ENCODE data around the gene TUBGCP2. TPM values are rescaled to one million over a fixed set of nuclear protein-coding genes. Genes with fewer than 3 reads are reported as not detected.
A peak's percentile ranks its signal among the peaks of the same experiment; 100 is the strongest.

TUBGCP2 gene
- polyA plus RNA-seq, 3 donors: 25.9 to 78.6 (median 39.3) TPM

GRCh38 chr10:133342942-133343341 is 34.3 kb upstream of the TUBGCP2 start:
- DNase-seq: no peak
- H4K20me1 ChIP-seq (ENCODE audit: insufficient read depth, low read length): no peaks in the 10 kb centered on the region
- H3K79me2 ChIP-seq (ENCODE audit: insufficient read depth, low read length): no peaks in the 10 kb centered on the region
- Mint-ChIP-seq H3K36me3 (no peaks in the 10 kb centered on the region), H3K27ac (no peak overlapping the region), H3K9me3 (peaks cover 0 to 5% (median 2%) of the 10 kb centered on the region in 7 donors), H3K4me1 (no peaks in the 10 kb centered on the region), H3K4me3 (peak overlapping the region in 1 of 2 donors; percentile 33), H3K27me3 (ENCODE audit: low read depth in 3 of 3) (peaks cover 26 to 47% (median 32%) of the 10 kb centered on the region in 3 donors)
- no peak overlapping the region for H3K9ac ChIP-seq (ENCODE audit: insufficient read depth, low read length, poor library complexity, severe bottlenecking)
- intact Hi-C loops (cut with micrococcal nuclease): no loop called here
- H3K4me1 ChIP-seq (ENCODE audit: control insufficient read depth in 1 of 2, insufficient read depth in 2 of 2, low read length in 2 of 2): no peaks in the 10 kb centered on the region
- no peak overlapping the region for H3K27ac ChIP-seq (ENCODE audit: low read depth in 1 of 2, low read length in 2 of 2)
- 83% methylated on average over 6 of the region's 8 CpGs for WGBS (ENCODE audit: insufficient coverage)
- TF ChIP-seq CTCF (IDR thresholded peaks at IDR 0.05): no peak
- no peaks in the 10 kb centered on the region for H3K36me3 ChIP-seq (replicated peaks in 1 of 2; ENCODE audit: control insufficient read depth in 1 of 2, insufficient read depth in 2 of 2, low read length in 2 of 2)
- H3K4me2 ChIP-seq (replicated peaks; ENCODE audit: extremely low read depth, low read length, poor library complexity, severe bottlenecking): no peak overlapping the region
- no peak overlapping the region for H2AFZ ChIP-seq (ENCODE audit: insufficient read depth, low read depth, low read length, poor library complexity, severe bottlenecking)
- H3K9me3 ChIP-seq (replicated peaks in 1 of 2; ENCODE audit: control insufficient read depth in 1 of 2, insufficient read depth in 1 of 2, low read length in 2 of 2): peaks cover 0 to 3% of the 10 kb centered on the region in 2 donors
- peaks cover 0 to 24% of the 10 kb centered on the region in 2 donors for H3K27me3 ChIP-seq (ENCODE audit: control insufficient read depth in 2 of 2, insufficient read depth in 2 of 2, low read length in 2 of 2)
- no peak overlapping the region for H3K4me3 ChIP-seq (replicated peaks in 1 of 3; ENCODE audit: low read depth in 2 of 3, low read length in 3 of 3)

GRCh38 chr10:133341983-133342382 is 33.3 kb upstream of the TUBGCP2 start:
- intact Hi-C loops (cut with micrococcal nuclease): no loop called here
- H3K4me3 Mint-ChIP-seq: peak overlapping the region in 1 of 2 donors; percentile 46
- no peaks in the 10 kb centered on the region for H3K36me3 Mint-ChIP-seq
- TF ChIP-seq CTCF (IDR thresholded peaks at IDR 0.05): no peak
- Histone ChIP-seq H3K27ac (ENCODE audit: low read depth in 1 of 2, low read length in 2 of 2) (no peak overlapping the region), H3K4me1 (ENCODE audit: control insufficient read depth in 1 of 2, insufficient read depth in 2 of 2, low read length in 2 of 2) (no peaks in the 10 kb centered on the region), H3K4me2 (replicated peaks; ENCODE audit: extremely low read depth, low read length, poor library complexity, severe bottlenecking) (no peak overlapping the region), H3K79me2 (ENCODE audit: insufficient read depth, low read length) (no peaks in the 10 kb centered on the region), H3K4me3 (replicated peaks in 1 of 3; ENCODE audit: low read depth in 2 of 3, low read length in 3 of 3) (no peak overlapping the region), H2AFZ (ENCODE audit: insufficient read depth, low read depth, low read length, poor library complexity, severe bottlenecking) (no peak overlapping the region), H3K27me3 (ENCODE audit: control insufficient read depth in 2 of 2, insufficient read depth in 2 of 2, low read length in 2 of 2) (peaks cover 1 to 34% of the 10 kb centered on the region in 2 donors), H3K9ac (ENCODE audit: insufficient read depth, low read length, poor library complexity, severe bottlenecking) (no peak overlapping the region), H3K36me3 (replicated peaks in 1 of 2; ENCODE audit: control insufficient read depth in 1 of 2, insufficient read depth in 2 of 2, low read length in 2 of 2) (no peaks in the 10 kb centered on the region), H4K20me1 (ENCODE audit: insufficient read depth, low read length) (no peaks in the 10 kb centered on the region), H3K9me3 (replicated peaks in 1 of 2; ENCODE audit: control insufficient read depth in 1 of 2, insufficient read depth in 1 of 2, low read length in 2 of 2) (peaks cover 3 to 8% of the 10 kb centered on the region in 2 donors)
- WGBS (ENCODE audit: insufficient coverage): 93% methylated on average over 3 of the region's 4 CpGs
- H3K27ac Mint-ChIP-seq: no peak overlapping the region
- H3K4me1 Mint-ChIP-seq: no peaks in the 10 kb centered on the region
- peaks cover 25 to 39% (median 28%) of the 10 kb centered on the region in 3 donors for H3K27me3 Mint-ChIP-seq (ENCODE audit: low read depth in 3 of 3)
- H3K9me3 Mint-ChIP-seq: peaks cover 0 to 5% (median 2%) of the 10 kb centered on the region in 7 donors
- no peak for DNase-seq

Measured in CD14-positive monocyte (primary cell).